B cell (primary cell): ENCODE data around the gene PARS2.

ENCODE experiments used
- EZH2 ChIP-seq: IDR thresholded peaks from 2 replicates; pipeline ENCODE4 v1.6.1; 2012; ENCODE audit warnings: borderline replicate concordance, low read depth, mild to moderate bottlenecking, moderate library complexity, low read length; ENCODE audit not compliant: insufficient read depth, poor library complexity, severe bottlenecking
- TF ChIP-seq, protein P1 (sequence below): fragments of 200-600 bp; IDR thresholded peaks from one replicate; pipeline ENCODE4 v1.8.0; 2022; ENCODE audit warnings: antibody characterized with exemption, mild to moderate bottlenecking

DNA sequence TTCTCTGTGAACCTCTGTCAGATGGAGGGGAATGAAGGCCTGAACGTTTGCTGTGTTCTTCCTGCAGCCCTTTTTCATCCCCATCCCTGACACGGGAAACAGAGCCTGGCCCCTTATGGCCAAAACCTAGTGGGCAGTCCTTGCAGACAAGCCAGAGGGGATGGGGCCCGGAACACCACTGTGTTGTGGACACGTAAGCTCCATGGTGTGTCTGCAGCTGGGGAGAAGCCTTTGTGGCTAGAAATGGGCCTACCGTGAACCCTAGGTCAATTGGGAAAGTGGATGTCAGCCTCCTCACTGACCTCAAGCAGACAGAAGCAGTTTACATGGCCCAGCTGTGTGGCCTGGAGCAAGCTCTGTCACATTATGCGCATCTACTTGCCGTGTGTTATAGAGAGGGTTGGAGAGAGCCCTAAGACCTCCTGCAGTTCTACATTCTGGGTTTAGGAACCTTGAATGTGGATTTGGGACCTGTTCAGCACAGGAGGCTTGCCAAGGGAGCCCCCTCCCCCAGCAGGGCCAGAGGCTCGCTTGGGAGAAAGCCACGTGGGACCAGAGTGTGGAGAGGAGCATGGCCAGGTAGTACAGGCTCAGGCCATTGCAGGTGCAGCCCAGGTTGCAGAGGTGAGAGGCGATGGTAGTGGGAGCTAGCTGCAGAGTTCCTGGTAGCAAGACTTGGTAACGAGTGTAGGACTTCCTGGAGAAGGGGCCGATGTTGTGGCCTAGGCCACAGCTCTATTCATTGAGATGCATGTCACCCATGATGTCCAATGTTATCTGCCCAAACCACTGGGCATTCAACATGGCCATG lies 20.7 kb downstream of the PARS2 start:
- TF ChIP-seq, protein P1, sequence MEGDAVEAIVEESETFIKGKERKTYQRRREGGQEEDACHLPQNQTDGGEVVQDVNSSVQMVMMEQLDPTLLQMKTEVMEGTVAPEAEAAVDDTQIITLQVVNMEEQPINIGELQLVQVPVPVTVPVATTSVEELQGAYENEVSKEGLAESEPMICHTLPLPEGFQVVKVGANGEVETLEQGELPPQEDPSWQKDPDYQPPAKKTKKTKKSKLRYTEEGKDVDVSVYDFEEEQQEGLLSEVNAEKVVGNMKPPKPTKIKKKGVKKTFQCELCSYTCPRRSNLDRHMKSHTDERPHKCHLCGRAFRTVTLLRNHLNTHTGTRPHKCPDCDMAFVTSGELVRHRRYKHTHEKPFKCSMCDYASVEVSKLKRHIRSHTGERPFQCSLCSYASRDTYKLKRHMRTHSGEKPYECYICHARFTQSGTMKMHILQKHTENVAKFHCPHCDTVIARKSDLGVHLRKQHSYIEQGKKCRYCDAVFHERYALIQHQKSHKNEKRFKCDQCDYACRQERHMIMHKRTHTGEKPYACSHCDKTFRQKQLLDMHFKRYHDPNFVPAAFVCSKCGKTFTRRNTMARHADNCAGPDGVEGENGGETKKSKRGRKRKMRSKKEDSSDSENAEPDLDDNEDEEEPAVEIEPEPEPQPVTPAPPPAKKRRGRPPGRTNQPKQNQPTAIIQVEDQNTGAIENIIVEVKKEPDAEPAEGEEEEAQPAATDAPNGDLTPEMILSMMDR = no peak
- TF ChIP-seq EZH2 = no peak
